Esophagus squamous epithelium (tissue), 5 donors: ENCODE measurements around the gene SHISA8. TPM values are rescaled to one million over a fixed set of nuclear protein-coding genes. Genes with fewer than 3 reads are reported as not detected.
A peak's percentile ranks its signal among the peaks of the same experiment; 100 is the strongest.

Source experiments
- DNase-seq: peaks from one replicate; lab custom pipeline; 2025; lab: John Stamatoyannopoulos, UW
- H3K27ac ChIP-seq, 4 donors: fragments of 200-600 bp; sonication (generic); one replicate each; pipeline ENCODE4 v1.5.1; 2016 to 2019; ENCODE audit warnings: mild to moderate bottlenecking in 1 of 4
- H3K27me3 ChIP-seq, 4 donors: fragments of 200-600 bp; sonication (generic); 1 replicate in 3 of 4; 2 replicates in 1 of 4; pipeline versions ENCODE4 v1.5.1 to v1.6.0; 2017 to 2021; ENCODE audit warnings: antibody characterized with exemption in 1 of 4
- H3K36me3 ChIP-seq, 3 donors: fragments of 200-600 bp; sonication (generic); one replicate each; pipeline ENCODE4 v1.5.1; 2016 to 2019
- H3K4me1 ChIP-seq, 3 donors: fragments of 200-600 bp; sonication (generic); one replicate each; pipeline ENCODE4 v1.5.1; 2017 to 2019
- H3K4me3 ChIP-seq, 4 donors: fragments of 200-600 bp; sonication (generic); 1 replicate in 3 of 4; 2 replicates in 1 of 4; pipeline ENCODE4 v1.5.1; 2016 to 2019; ENCODE audit warnings: mild to moderate bottlenecking in 2 of 4, moderate library complexity in 1 of 4
- H3K9me3 ChIP-seq, 3 donors: fragments of 200-600 bp; sonication (generic); one replicate each; pipeline ENCODE4 v1.5.1; 2016 to 2019
- CTCF ChIP-seq, 6 experiments: fragments of 450-650 bp in 4 of 6; fragments of 200-600 bp in 2 of 6; sonication (generic) in 2 of 6; IDR thresholded peaks; one replicate each; pipeline ENCODE4 v1.5.1; 2016 to 2019; ENCODE audit warnings: antibody characterized with exemption in 6 of 6, mild to moderate bottlenecking in 4 of 6, moderate library complexity in 4 of 6
- POLR2A ChIP-seq, 4 donors: fragments of 450-650 bp; IDR thresholded peaks; one replicate each; pipeline ENCODE4 v1.6.1; 2017; ENCODE audit warnings: antibody characterized with exemption in 4 of 4, mild to moderate bottlenecking in 4 of 4, moderate library complexity in 3 of 4
- WGBS, 2 donors: methylation state at CpG; one replicate each; pipeline ENCODE4 v1.1.5; 2018; 5-methylcytosine and 5-hydroxymethylcytosine counted together
- intact Hi-C: fragments of 100-400 bp; cut with DNase I; formaldehyde crosslinking; loops from one replicate; pipeline ENCODE4 v1.15.0; 2022
- small RNA-seq, 4 donors: library from RNA; depleted of rRNA; stranded (forward); fragments of <200 nt; gene quantifications; one replicate each; pipeline ENCODE3, GENCODE V24; 2016
- total RNA-seq, 4 donors: library from RNA; depleted of rRNA; stranded (reverse); fragments of >200 nt; gene quantifications; one replicate each; pipeline ENCODE4 v1.1.0, GENCODE V29; 2016
- donor health status: DM: yes; HTN: yes; CAD: no.

SHISA8 gene
- total RNA-seq, 4 donors from 2014 or later: not detected

- DNase-seq: no peak
- Histone ChIP-seq H3K27me3 (no peaks in the 10 kb centered on the region), H3K9me3 (no peaks in the 10 kb centered on the region), H3K4me1 (peaks cover 5 to 23% (median 6%) of the 10 kb centered on the region in 3 donors), H3K27ac (no peak overlapping the region), H3K36me3 (peaks cover 22 to 78% (median 51%) of the 10 kb centered on the region in 3 donors), H3K4me3 (no peak overlapping the region)
- intact Hi-C loops: no loop called here
- TF ChIP-seq CTCF (IDR thresholded peaks at IDR 0.05) (no peak), POLR2A (IDR thresholded peaks at IDR 0.05) (no peak)
- 91 to 95% methylated on average over 4 to 10 of the region's 10 CpGs for WGBS, 2 donors
These were observed 46.3 kb downstream of the SHISA8 start for GRCh38 chr22:41868556-41868955.

- peak overlapping the region; percentile 60 to 82 (median 75) for H3K27ac ChIP-seq
- 72 to 83% methylated on average over 2 of the region's 2 CpGs for WGBS, 2 donors
- TF ChIP-seq POLR2A (IDR thresholded peaks at IDR 0.05) (no peak), CTCF (IDR thresholded peaks at IDR 0.05) (no peak)
- H3K27me3 ChIP-seq: no peaks in the 10 kb centered on the region
- H3K9me3 ChIP-seq: no peaks in the 10 kb centered on the region
- H3K4me3 ChIP-seq: no peak overlapping the region
- no peak for DNase-seq
- peaks cover under 1 to 28% (median 19%) of the 10 kb centered on the region in 3 donors for H3K36me3 ChIP-seq
- intact Hi-C loops: no loop called here
- H3K4me1 ChIP-seq: peaks cover 14 to 72% (median 22%) of the 10 kb centered on the region in 3 donors
These were observed 51.4 kb downstream of the SHISA8 start for GRCh38 chr22:41863472-41863871.

- Histone ChIP-seq H3K4me3 (no peak overlapping the region), H3K27me3 (no peaks in the 10 kb centered on the region), H3K27ac (peak overlapping the region; percentile 60 to 82 (median 75)), H3K36me3 (peaks cover 0 to 20% (median 11%) of the 10 kb centered on the region in 3 donors), H3K4me1 (peaks cover 14 to 80% (median 22%) of the 10 kb centered on the region in 3 donors), H3K9me3 (no peaks in the 10 kb centered on the region)
- WGBS, 2 donors: 64 to 76% methylated on average over 8 to 11 of the region's 11 CpGs
- no peak for DNase-seq
- TF ChIP-seq CTCF (IDR thresholded peaks at IDR 0.05) (no peak), POLR2A (IDR thresholded peaks at IDR 0.05) (no peak)
- intact Hi-C loops: no loop called here
These were observed 52.2 kb downstream of the SHISA8 start for GRCh38 chr22:41862530-41863266.

GRCh38 chr22:41862160-41862529, 52.7 kb downstream of the SHISA8 start:
- H3K4me3 ChIP-seq: no peak overlapping the region
- peaks cover 0 to 14% (median 9%) of the 10 kb centered on the region in 3 donors for H3K36me3 ChIP-seq
- H3K27ac ChIP-seq: peak overlapping the region; percentile 60 to 82 (median 75)
- H3K4me1 ChIP-seq: peaks cover 14 to 85% (median 24%) of the 10 kb centered on the region in 3 donors
- DNase-seq: no peak
- peak in 1 of 4 donors; percentile 44 for TF ChIP-seq POLR2A (IDR thresholded peaks at IDR 0.05)
- no peak for TF ChIP-seq CTCF (IDR thresholded peaks at IDR 0.05)
- no peaks in the 10 kb centered on the region for H3K27me3 ChIP-seq
- no peaks in the 10 kb centered on the region for H3K9me3 ChIP-seq
- WGBS, 2 donors: 27 to 66% methylated on average over 1 to 4 of the region's 4 CpGs
- intact Hi-C loops: no loop called here

Small RNA genes lying within 50 kb of the gene (small RNA-seq; reads per million reads assigned to genes)
- gene MIR33A: 1.8 to 3.3 (median 3.0) reads per million in 4 donors

Other genes with a start within 250 kb of the SHISA8 start
- 100 to 1,000 TPM in 2 of 4 donors, 10 to 100 TPM in 2; 71.0 to 128 (median 106) TPM for gene SNU13, start 226.2 kb downstream of the SHISA8 start, total RNA-seq
- gene MEI1, start 215.6 kb downstream of the SHISA8 start, total RNA-seq: 1 to 10 TPM in 1 of 4 donors, under 1 TPM in 3; 0.09 to 1.3 (median 0.52) TPM
- gene CCDC134, start 114.4 kb downstream of the SHISA8 start, total RNA-seq: 1 to 10 TPM; 5.1 to 9.0 (median 7.2) TPM
- 100 to 1,000 TPM in 2 of 4 donors, 10 to 100 TPM in 2; 72.8 to 138 (median 98.6) TPM for gene SREBF2, start 82.0 kb downstream of the SHISA8 start, total RNA-seq
- gene TNFRSF13C, start 11.7 kb upstream of the SHISA8 start, total RNA-seq: 1 to 10 TPM in 1 of 4 donors, under 1 TPM in 3; 0.19 to 1.9 (median 0.32) TPM
- 10 to 100 TPM in 2 of 4 donors, 1 to 10 TPM in 2; 6.9 to 12.6 (median 10.5) TPM for gene CENPM, start 32.1 kb upstream of the SHISA8 start, total RNA-seq
- gene SEPTIN3, start 54.4 kb upstream of the SHISA8 start, total RNA-seq: 1 to 10 TPM in 1 of 4 donors, under 1 TPM in 3; 0.04 to 1.1 (median 0.34) TPM
- under 1 TPM in 2 of 4 donors, not detected in 2; 0.08 to 0.95 TPM for gene WBP2NL, start 83.7 kb upstream of the SHISA8 start, total RNA-seq
- 10 to 100 TPM; 14.9 to 24.8 (median 19.9) TPM for gene NAGA, start 155.7 kb upstream of the SHISA8 start, total RNA-seq
- 10 to 100 TPM in 2 of 4 donors, 1 to 10 TPM in 2; 6.3 to 14.5 (median 9.5) TPM for gene PHETA2, start 159.2 kb upstream of the SHISA8 start, total RNA-seq
- 10 to 100 TPM in 1 of 4 donors, 1 to 10 TPM in 3; 4.9 to 15.4 (median 8.6) TPM for gene SMDT1, start 164.6 kb upstream of the SHISA8 start, total RNA-seq
- gene NDUFA6, start 175.7 kb upstream of the SHISA8 start, total RNA-seq: 10 to 100 TPM; 65.0 to 72.4 (median 67.1) TPM
- 1 to 10 TPM in 2 of 4 donors, under 1 TPM in 2; 0.35 to 1.5 (median 1.2) TPM for gene CYP2D6, start 215.7 kb upstream of the SHISA8 start, total RNA-seq